M059J (cell line): ENCODE results near the gene FBXL7. TPM values are rescaled to one million over a fixed set of nuclear protein-coding genes. Genes with fewer than 3 reads are reported as not detected.

Experiments used
- DNase-seq: peaks from one replicate; pipeline ENCODE4 v3.0.0-alpha.2; 2012; ENCODE audit warnings: low read depth
- total RNA-seq: library from RNA; depleted of rRNA; stranded (reverse); fragments of >200 nt; shearing (Covaris generic); gene quantifications from 2 replicates; pipeline ENCODE4 v1.2.3, GENCODE V29; 2014

The FBXL7 gene
- total RNA-seq, 1 experiment from 2014 or later, result 12.5 TPM

GRCh38 chr5:15655683-15656082, 155.7 kb downstream of the FBXL7 start:
- no peak for DNase-seq

DNA sequence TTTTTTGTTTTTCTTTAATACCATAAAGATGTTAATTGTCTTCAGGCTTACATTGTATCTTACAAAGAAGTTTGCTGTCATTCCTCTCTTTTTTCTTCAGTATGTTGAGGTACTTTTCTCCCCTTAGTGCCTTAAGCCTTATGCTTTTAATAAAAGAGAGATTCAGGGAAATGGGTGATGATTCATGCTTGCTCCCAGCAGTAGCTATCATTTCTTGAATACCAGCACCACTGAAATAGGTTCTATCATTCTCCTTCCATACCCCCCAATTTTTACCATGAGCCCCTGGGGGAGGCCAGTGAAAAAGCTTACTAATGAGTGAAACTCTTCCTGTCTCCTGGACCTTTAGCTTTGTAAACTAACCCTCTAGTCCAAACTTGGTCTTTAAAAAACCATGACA, 165.0 kb downstream of the FBXL7 start:
- DNase-seq, result peak; percentile 50

DNA sequence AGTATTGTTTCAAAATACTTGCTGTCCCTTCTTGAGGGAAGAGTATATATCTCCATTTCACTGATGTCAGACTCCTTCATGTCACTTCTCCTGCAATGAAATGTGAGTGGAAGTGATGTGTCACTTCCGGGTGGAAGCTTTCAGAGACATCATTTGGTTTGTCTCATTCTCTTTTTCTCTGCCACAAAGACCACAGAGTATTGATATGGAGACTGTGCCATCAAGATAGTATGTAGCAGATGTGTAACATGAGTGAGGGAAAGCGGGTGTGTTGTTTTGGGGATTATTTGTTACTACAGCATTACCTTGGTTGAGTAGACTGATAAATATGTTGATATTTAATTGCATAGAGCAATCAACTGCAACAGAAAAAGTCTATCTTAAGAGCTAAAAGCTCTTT, 169.8 kb downstream of the FBXL7 start:
- DNase-seq, result no peak

DNA sequence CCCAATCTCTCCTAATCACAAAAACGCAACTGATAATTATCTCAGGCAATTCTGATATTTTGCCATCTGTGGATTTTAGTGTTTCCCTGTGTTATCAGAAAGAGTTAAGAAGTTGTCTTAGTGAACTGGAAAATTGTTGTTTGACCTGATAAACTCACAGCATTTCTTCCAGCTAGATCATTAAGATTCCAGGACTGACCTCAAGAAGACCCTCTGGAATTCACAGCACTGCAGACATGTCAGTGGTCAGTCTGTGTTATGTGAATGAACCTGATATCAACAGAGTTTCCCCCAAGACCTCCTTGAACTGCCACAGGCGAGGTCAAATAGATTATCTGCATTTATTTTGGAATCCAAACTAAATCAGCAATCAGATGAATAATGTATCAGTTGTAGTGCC, 174.7 kb downstream of the FBXL7 start:
- DNase-seq, result no peak

DNA sequence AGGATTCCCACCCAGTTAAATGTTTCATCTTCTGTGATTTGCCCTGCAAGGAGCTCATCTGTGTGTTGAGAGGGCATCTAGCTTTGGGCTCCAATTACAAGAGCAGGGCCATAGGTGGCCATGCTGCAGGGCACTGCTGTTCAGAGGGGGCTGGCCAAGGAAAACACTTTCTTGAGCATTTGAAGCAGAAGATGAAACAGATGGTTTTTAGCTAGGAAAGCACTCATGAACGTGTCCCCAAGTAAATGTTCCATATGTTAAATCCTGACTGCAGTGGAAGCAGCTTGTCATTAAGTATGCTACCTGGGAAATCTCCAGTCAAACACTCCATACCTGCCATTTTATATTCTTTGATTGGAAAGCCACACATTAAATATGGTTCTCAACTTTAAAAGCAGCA, 176.6 kb downstream of the FBXL7 start:
- DNase-seq, result no peak

- DNase-seq, result no peak
Measured at GRCh38 chr5:15679161-15679560, 179.2 kb downstream of the FBXL7 start.

GRCh38 chr5:15680455-15680854, 180.5 kb downstream of the FBXL7 start:
- DNase-seq, result no peak

- no peak for DNase-seq
Measured at GRCh38 chr5:15682122-15682521, 182.1 kb downstream of the FBXL7 start.

- no peak for DNase-seq
Measured at GRCh38 chr5:15682566-15682965, 182.6 kb downstream of the FBXL7 start.

DNA sequence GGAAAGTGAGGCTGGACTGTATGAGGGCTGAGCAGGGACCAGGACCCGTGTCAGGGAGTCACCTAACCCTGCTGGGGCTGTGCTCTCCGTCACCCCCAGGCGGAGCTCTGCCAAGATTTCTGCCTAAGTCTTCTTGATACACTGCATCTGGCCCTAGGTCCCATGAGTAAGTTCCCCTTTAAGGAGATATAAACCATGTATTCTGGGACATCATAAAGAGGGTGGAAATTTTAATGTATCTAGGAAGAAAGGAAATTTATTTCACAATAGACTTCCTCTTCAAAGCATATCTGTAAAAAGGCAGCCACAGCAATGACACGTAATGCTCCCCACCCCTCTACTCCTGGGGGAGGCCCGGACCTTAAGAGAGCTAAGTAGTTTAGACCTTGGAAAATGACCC, 183.4 kb downstream of the FBXL7 start:
- DNase-seq, result no peak

DNA sequence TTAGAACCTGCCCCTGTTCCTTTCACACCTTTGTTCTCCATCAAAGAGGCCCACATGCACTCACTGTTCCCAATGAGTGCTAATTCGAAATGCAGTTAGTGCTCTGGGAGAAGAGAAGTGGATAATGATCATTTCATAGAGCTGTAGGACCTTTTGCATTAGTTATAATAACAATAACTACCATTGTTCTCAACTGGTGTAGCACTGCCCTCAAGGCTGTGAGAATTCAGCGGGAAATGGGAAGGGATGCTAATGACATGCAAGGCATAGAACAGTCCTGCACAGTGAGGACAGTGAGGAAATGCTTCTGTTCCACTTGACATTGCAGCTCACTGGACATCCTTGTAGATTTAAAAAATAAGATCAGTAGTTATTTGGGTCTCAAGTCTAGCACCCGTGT, 187.4 kb downstream of the FBXL7 start:
- no peak for DNase-seq

DNA sequence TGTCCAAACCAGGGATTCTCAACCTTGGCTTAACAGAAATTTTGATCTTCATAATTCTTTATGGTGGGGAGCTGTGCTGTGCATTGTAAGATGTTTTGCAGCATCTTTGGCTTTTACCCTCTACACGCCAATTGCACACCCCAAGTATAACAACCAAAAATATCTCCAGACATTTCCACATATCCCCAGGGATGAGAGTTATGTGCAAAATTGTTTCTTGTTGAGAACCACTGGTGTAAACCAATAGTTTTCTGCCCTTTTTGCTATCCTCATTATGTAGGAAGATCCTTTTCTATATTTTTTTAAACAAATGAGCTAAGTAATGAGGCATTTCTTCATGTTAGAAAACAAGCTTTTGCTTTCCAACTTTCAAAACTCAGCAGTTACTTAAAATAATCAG, 189.9 kb downstream of the FBXL7 start:
- DNase-seq, result no peak

GRCh38 chr5:15690611-15691010, 190.6 kb downstream of the FBXL7 start:
- DNase-seq, result no peak

DNA sequence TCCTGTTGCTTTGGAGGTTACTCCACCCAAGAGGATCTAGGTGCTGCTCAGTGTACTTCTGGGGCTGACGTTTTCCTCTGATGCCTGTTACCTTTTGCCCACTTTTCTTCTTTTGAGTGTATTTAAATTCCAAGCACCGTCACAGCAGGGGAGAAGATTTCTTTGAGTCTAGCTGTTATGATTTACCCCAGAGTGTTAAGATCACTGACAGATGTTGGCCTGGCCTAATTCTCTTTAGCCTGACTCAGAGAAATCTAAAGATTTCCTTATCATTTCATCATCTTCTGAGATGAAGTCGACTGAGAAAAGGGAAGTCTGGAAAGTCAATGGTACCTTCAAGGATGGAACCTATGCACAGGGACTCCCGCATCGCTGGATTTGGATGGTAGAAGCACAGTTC, 191.5 kb downstream of the FBXL7 start:
- DNase-seq, result no peak

DNA sequence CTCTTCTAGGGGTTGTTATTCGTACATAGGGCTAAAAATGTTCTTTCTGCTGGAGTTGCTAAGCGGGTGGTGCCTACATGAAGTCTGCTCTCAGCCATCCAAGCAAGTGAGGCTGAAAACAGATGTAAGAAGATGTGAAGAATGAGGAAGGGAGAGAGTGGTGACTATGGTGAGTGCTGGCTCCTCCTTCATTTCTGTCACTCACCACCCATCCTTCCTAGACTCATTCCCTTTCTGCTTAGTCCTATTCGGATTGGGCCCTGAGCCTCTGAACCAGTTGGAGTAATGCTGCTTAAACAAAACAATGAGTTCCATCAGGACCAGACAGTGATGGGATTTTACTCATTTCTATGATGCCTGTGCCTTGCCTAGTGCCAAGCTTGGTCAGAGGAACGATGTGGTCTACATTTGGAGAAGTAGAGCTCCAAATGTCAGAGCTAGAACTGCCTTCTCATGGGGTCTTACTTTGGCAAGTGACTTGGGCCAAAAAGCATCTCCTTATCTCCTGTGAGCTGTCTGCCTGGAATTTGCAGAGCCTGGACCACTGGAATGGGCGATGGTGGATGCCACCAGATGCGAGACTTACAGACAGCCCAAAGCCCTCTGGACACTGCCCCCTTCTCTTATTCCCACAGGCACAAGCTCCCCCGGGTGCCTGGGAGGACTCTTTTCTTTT, 192.9 kb downstream of the FBXL7 start:
- no peak for DNase-seq

DNA sequence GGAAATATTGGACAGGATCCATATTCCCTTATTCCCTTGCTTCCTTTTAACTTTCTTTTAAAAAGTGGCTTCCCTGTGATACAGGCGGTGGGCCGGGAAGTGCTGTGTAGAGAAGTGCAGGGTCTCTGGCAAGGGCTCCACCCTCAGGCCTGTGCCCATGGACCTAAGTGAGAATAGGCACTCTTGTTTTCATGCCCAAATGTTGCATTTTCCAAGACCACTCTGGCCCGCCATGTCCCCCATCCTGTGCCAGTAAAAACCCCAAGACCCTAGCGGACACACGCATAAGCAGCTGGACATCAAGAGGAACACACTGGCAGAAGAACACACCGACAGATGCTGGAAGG, 193.4 kb downstream of the FBXL7 start:
- DNase-seq, result no peak

- DNase-seq, result no peak
Measured at GRCh38 chr5:15693933-15694332, 194.0 kb downstream of the FBXL7 start.

DNA sequence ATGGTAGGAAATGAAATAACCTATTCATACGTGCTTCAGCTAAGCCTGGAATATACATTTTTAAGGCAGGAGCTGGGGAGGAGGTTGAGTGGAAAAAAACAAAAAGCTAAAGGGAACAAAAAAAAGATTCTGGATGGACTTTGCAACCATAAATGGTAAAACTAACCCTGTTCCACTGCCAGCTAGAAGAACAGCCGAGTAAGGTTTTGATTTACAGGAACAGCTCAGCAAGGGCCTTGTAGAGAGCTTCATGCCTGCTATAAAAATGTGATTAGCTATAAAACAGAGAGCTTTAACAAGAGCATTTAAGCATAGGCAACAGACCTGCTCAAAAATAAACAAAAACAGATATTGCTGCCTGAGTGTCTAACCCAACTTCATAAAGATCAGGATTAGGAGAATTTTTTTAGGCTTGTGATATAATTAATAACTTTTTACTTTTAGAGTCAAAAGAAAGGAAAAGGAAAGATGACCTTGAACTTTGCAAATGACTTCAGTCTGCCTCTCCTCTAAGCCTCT, 194.8 kb downstream of the FBXL7 start:
- DNase-seq, result peak; percentile 23

GRCh38 chr5:15695215-15695731, 195.3 kb downstream of the FBXL7 start:
- DNase-seq, result peak; percentile 31

DNA sequence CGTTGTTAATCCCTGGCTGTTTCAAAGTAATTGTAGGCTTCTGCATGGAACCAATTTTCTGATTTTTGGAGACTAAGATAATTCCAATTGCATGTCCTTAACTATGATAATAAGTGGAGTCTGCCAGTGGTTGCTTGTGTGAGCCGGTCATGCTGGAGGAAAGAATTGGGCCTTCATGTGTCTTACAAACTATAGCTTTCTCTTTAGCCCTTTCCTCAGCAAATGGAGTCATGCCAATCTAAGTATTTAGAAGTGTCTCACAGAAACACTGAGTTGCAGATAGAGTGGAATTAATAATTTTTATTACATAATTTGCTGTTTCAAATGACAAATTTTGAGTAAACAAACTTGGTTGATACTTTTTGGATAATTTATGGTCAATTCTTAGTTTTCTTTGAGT, 200.4 kb downstream of the FBXL7 start:
- no peak for DNase-seq

DNA sequence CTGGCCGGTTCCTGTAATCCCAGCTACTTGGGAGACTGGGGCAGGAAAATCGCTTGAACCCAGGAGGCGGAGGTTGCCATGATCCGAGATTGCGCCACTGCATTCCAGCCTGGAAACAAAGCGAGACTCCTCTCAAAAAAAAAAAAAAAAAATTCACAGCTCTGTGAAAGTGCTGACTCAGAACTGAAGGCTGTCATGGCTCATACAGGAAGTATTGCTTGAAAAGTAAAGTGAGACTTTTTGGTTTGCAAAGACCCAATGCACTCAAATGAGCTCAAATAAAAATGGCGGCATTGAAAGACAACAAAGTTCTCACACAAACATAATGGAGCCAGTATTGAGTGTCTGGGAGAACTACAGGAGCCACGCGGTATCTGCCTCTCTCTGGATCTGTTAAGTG, 202.1 kb downstream of the FBXL7 start:
- DNase-seq, result peak; percentile 66

GRCh38 chr5:15703901-15704300, 203.9 kb downstream of the FBXL7 start:
- DNase-seq, result no peak

- no peak for DNase-seq
Measured at GRCh38 chr5:15704397-15704947, 204.5 kb downstream of the FBXL7 start.

- no peak for DNase-seq
Measured at GRCh38 chr5:15707631-15708030, 207.7 kb downstream of the FBXL7 start.
